Colonic mucosa (tissue), 4 donors: Measurements from ENCODE around the gene HOXD9. TPM values are rescaled to one million over a fixed set of nuclear protein-coding genes. Genes with fewer than 3 reads are reported as not detected.

Source experiments
- DNase-seq: peaks from one replicate; pipeline ENCODE4 v3.0.0-alpha.2; 2020
- H3K27ac ChIP-seq: fragments of 200-600 bp; one replicate; pipeline ENCODE4 v1.8.0; 2021
- H3K27me3 ChIP-seq: fragments of 200-600 bp; one replicate; pipeline ENCODE4 v1.8.0; 2021
- H3K36me3 ChIP-seq: fragments of 200-600 bp; one replicate; pipeline ENCODE4 v1.8.0; 2021
- H3K4me1 ChIP-seq: fragments of 200-600 bp; one replicate; pipeline ENCODE4 v1.8.0; 2021; ENCODE audit warnings: mild to moderate bottlenecking
- H3K4me3 ChIP-seq: fragments of 200-600 bp; one replicate; pipeline ENCODE4 v1.8.0; 2021
- H3K9ac ChIP-seq, 2 donors: one replicate each; pipeline ENCODE4 v1.7.0; 2013; ENCODE audit warnings: control low read depth in 2 of 2, low read depth in 2 of 2, low read length in 2 of 2
- H3K9me3 ChIP-seq: fragments of 200-600 bp; one replicate; pipeline ENCODE4 v1.8.0; 2021
- CTCF ChIP-seq: fragments of 200-600 bp; IDR thresholded peaks from one replicate; pipeline ENCODE4 v1.8.0; 2022; ENCODE audit warnings: antibody characterized with exemption, mild to moderate bottlenecking
- intact Hi-C: fragments of 100-400 bp; cut with DNase I; formaldehyde crosslinking; loops from one replicate; pipeline ENCODE4 v1.14.1; 2022
- total RNA-seq, 2 donors: library from RNA; stranded (reverse); fragmentation: NEBNext Ultra II Directional in 1 of 2; extraction: Animal tissue kit (Norgen Biotek cat#: 25700) in 1 of 2; gene quantifications; one replicate each; pipeline ENCODE4 v1.2.1, GENCODE V29; 2021
- donor health status: healthy.
- donor health status: DM: no; HTN: no; CAD: no.
- donor health status: DM: no; HTN: no; CAD: no.

The HOXD9 gene
- total RNA-seq, 2 donors from 2014 or later: 0.86 to 1.7 TPM

- H3K4me1 ChIP-seq: peaks cover 8% of the 10 kb centered on the region
- TF ChIP-seq CTCF: no peak
- H3K27me3 ChIP-seq: peaks cover 35% of the 10 kb centered on the region
- H3K36me3 ChIP-seq: no peaks in the 10 kb centered on the region
- no peak overlapping the region for H3K9ac ChIP-seq
- intact Hi-C loops: no loop called here
- no peaks in the 10 kb centered on the region for H3K9me3 ChIP-seq
- H3K27ac ChIP-seq: no peak overlapping the region
- peak; percentile 58 for DNase-seq
- H3K4me3 ChIP-seq: no peak overlapping the region
Measured at GRCh38 chr2:176158855-176159662, 36.5 kb downstream of the HOXD9 start.

- no peak for DNase-seq
- H3K27me3 ChIP-seq: peaks cover 42% of the 10 kb centered on the region
- no peak overlapping the region for H3K9ac ChIP-seq
- H3K9me3 ChIP-seq: no peaks in the 10 kb centered on the region
- H3K4me1 ChIP-seq: peaks cover 8% of the 10 kb centered on the region
- H3K36me3 ChIP-seq: no peaks in the 10 kb centered on the region
- intact Hi-C loops: no loop called here
- no peak overlapping the region for H3K27ac ChIP-seq
- TF ChIP-seq CTCF: no peak
- H3K4me3 ChIP-seq: no peak overlapping the region
Measured at GRCh38 chr2:176159663-176160250, 37.2 kb downstream of the HOXD9 start.

- Histone ChIP-seq H3K9me3 (no peaks in the 10 kb centered on the region), H3K27me3 (peaks cover 49% of the 10 kb centered on the region), H3K36me3 (no peaks in the 10 kb centered on the region), H3K4me1 (peaks cover 8% of the 10 kb centered on the region), H3K27ac (no peak overlapping the region), H3K4me3 (no peak overlapping the region), H3K9ac (no peak overlapping the region)
- no peak for TF ChIP-seq CTCF
- intact Hi-C loops: no loop called here
- DNase-seq: no peak
Measured at GRCh38 chr2:176160251-176160985, 37.9 kb downstream of the HOXD9 start.

GRCh38 chr2:176160986-176161824 lies 38.7 kb downstream of the HOXD9 start:
- peaks cover 8% of the 10 kb centered on the region for H3K4me1 ChIP-seq
- no peak overlapping the region for H3K9ac ChIP-seq
- DNase-seq: no peak
- no peak overlapping the region for H3K4me3 ChIP-seq
- no peak overlapping the region for H3K27ac ChIP-seq
- TF ChIP-seq CTCF: no peak
- H3K36me3 ChIP-seq: no peaks in the 10 kb centered on the region
- no peaks in the 10 kb centered on the region for H3K9me3 ChIP-seq
- intact Hi-C loops: no loop called here
- peaks cover 48% of the 10 kb centered on the region for H3K27me3 ChIP-seq
